Measurements from ENCODE around the gene MTUS2. TPM values are rescaled to one million over a fixed set of nuclear protein-coding genes. Genes with fewer than 3 reads are reported as not detected.
A peak's percentile ranks its signal among the peaks of the same experiment; 100 is the strongest.
"Not testable (repeated sequence)": the region's sequence is repeated elsewhere in the genome, so short reads cannot be mapped to it uniquely, and the experiment has no call there.

Gene MTUS2
- total RNA-seq, 1 experiment from 2014 or later: not detected

GRCh38 chr13:29196409-29197074, 376.4 kb downstream of the MTUS2 start:
- in situ Hi-C loops (cut with HindIII; ENCODE audit: low pct_unique_long_range_greater_than_20kb, low sequenced_read_pairs): no loop called here
- DNase-seq (ENCODE audit: low read depth, low spot score): no peak

- not testable (repeated sequence) for DNase-seq (ENCODE audit: low read depth, low spot score)
These were observed 382.6 kb downstream of the MTUS2 start for GRCh38 chr13:29202753-29203152.

GRCh38 chr13:29204651-29205050, 384.5 kb downstream of the MTUS2 start:
- in situ Hi-C loops (cut with HindIII; ENCODE audit: low pct_unique_long_range_greater_than_20kb, low sequenced_read_pairs): no loop called here
- DNase-seq (ENCODE audit: low read depth, low spot score): no peak

More at GRCh38 chr13:29202753-29203152, 382.6 kb downstream of the MTUS2 start:
- in situ Hi-C loops (cut with HindIII; ENCODE audit: low pct_unique_long_range_greater_than_20kb, low sequenced_read_pairs): not testable (repeated sequence)

DNA sequence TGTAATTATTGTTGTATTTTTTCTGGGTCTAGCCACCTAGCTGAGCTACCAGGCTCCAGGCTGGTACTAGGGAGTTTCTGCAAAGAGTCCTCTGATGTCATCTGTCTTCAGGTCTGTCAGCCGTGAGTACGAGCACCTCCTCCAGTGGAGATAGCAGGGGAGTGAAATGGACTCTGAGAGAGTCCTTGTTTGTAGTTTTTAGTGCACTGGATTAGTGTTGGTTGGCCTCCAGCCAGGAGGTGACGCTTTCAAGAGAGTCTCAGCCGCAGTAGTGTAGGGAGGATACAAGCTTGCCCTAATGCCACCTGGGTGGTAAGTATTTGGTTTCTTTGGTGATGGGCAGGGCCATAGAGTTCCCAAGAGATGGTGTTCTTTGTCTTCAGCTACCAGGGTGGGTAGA, 390.5 kb downstream of the MTUS2 start:
- in situ Hi-C loops (cut with HindIII; ENCODE audit: low pct_unique_long_range_greater_than_20kb, low sequenced_read_pairs): no loop called here
- no peak for DNase-seq (ENCODE audit: low read depth, low spot score)

GRCh38 chr13:29211162-29211561, 391.0 kb downstream of the MTUS2 start:
- DNase-seq (ENCODE audit: low read depth, low spot score); in situ Hi-C loops (cut with HindIII; ENCODE audit: low pct_unique_long_range_greater_than_20kb, low sequenced_read_pairs): not testable (repeated sequence)

GRCh38 chr13:29222458-29222857, 402.3 kb downstream of the MTUS2 start:
- DNase-seq (ENCODE audit: low read depth, low spot score): no peak
- in situ Hi-C loops (cut with HindIII; ENCODE audit: low pct_unique_long_range_greater_than_20kb, low sequenced_read_pairs): no loop called here

- in situ Hi-C loops (cut with HindIII; ENCODE audit: low pct_unique_long_range_greater_than_20kb, low sequenced_read_pairs): no loop called here
- no peak for DNase-seq (ENCODE audit: low read depth, low spot score)
These were observed 404.1 kb downstream of the MTUS2 start for GRCh38 chr13:29224206-29224605.

DNA sequence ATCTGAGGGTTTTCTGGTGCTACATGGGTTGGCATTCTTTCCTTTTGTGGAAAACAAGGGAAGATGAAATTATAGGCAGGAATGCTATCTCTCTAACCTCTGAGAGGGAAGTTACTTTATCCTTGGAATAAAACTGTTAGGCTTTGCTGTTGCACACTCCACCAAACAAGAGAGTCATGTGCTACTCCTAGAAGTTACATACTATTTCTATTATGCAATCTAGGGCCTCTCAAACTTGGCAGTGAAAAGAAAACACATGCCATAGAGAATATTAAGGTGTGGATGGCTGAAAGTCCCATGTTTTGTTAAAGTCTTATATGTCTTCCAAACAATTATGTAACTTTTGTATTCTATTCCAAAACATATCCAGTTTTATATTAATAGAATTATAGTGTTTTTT, 407.4 kb downstream of the MTUS2 start:
- no peak for DNase-seq (ENCODE audit: low read depth, low spot score)
- in situ Hi-C loops (cut with HindIII; ENCODE audit: low pct_unique_long_range_greater_than_20kb, low sequenced_read_pairs): no loop called here

DNA sequence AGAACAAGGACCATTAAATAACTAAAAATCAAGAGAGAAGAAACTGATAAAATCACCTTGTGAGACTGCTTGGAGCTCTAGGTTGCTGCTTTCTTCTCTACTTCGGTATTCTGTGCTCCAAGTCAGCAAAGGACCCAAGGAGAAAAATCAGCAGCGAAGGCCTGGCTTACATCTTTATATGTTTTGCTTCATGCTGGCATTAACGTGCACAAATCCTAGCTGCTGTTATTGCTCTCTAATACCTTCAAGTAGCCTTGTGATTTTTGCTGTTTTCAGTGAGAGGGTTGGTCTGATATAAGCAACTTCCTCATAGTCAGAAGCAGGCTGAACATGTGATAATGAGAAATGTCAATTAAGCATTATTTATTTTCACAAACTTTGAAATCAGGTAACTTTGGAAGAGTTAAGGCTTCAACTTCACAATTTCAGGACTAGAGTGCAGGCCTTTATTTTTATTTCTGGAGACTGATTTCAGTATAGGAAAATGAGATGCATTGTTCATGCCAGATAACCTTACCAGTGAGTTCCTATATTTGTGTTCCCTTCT, 410.2 kb downstream of the MTUS2 start:
- no peak for DNase-seq (ENCODE audit: low read depth, low spot score)

DNA sequence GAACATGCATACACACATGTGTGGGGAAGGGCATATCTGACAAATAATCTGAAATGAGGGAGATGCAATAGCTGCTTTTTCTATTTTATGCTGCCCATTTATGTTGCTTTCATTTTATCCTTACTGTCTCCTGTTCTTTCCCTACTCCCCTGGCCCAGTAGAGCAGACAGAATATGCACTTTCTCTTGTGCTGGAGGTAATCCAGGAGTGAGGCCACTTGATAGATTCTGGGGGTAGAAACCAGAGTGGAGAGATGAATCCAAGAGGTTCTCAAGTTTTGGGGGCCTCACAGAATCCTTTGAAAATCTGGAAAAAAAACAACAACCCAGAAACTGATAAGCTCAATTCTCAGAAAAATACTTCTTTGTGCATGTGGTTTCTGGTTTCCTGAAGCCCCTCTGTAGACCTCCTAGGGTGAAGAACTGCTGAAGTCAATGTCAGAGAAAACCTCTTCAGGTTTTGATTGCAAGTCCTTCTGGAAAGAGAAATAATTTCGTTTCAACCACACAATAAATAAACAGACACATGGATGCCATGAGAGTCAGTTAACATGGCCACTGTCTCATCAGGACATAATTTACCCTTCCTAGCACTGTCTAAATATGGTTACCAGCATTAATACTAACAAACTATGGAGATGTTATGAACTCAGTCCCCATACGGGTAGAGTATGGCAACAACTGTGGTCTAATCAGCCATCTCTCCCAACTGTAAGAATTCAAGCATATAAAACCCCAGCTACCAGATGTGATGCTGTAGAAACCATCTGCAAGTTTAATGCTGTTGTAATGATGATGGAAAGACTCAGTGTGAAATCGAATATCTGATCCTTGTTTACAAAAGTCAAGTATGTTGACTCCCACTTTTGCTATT, 419.8 kb downstream of the MTUS2 start:
- DNase-seq (ENCODE audit: low read depth, low spot score): no peak
- in situ Hi-C loops (cut with HindIII; ENCODE audit: low pct_unique_long_range_greater_than_20kb, low sequenced_read_pairs): no loop called here

More for the DNA sequence above, 410.2 kb downstream of the MTUS2 start:
- in situ Hi-C loops (cut with HindIII; ENCODE audit: low pct_unique_long_range_greater_than_20kb, low sequenced_read_pairs): no loop called here

- no peak for DNase-seq (ENCODE audit: low read depth, low spot score)
- in situ Hi-C loops (cut with HindIII; ENCODE audit: low pct_unique_long_range_greater_than_20kb, low sequenced_read_pairs): no loop called here
These were observed 434.7 kb downstream of the MTUS2 start for GRCh38 chr13:29254626-29255370.

GRCh38 chr13:29255567-29255966, 435.4 kb downstream of the MTUS2 start:
- in situ Hi-C loops (cut with HindIII; ENCODE audit: low pct_unique_long_range_greater_than_20kb, low sequenced_read_pairs): no loop called here
- no peak for DNase-seq (ENCODE audit: low read depth, low spot score)

- in situ Hi-C loops (cut with HindIII; ENCODE audit: low pct_unique_long_range_greater_than_20kb, low sequenced_read_pairs): no loop called here
- peak; percentile 28 for DNase-seq (ENCODE audit: low read depth, low spot score)
These were observed 440.5 kb downstream of the MTUS2 start for GRCh38 chr13:29260684-29261083.

GRCh38 chr13:29266261-29266660, 446.1 kb downstream of the MTUS2 start:
- no peak for DNase-seq (ENCODE audit: low read depth, low spot score)

GRCh38 chr13:29266756-29267733, 446.9 kb downstream of the MTUS2 start:
- in situ Hi-C loops (cut with HindIII; ENCODE audit: low pct_unique_long_range_greater_than_20kb, low sequenced_read_pairs): no loop called here
- no peak for DNase-seq (ENCODE audit: low read depth, low spot score)

More at GRCh38 chr13:29266261-29266660, 446.1 kb downstream of the MTUS2 start:
- in situ Hi-C loops (cut with HindIII; ENCODE audit: low pct_unique_long_range_greater_than_20kb, low sequenced_read_pairs): no loop called here

DNA sequence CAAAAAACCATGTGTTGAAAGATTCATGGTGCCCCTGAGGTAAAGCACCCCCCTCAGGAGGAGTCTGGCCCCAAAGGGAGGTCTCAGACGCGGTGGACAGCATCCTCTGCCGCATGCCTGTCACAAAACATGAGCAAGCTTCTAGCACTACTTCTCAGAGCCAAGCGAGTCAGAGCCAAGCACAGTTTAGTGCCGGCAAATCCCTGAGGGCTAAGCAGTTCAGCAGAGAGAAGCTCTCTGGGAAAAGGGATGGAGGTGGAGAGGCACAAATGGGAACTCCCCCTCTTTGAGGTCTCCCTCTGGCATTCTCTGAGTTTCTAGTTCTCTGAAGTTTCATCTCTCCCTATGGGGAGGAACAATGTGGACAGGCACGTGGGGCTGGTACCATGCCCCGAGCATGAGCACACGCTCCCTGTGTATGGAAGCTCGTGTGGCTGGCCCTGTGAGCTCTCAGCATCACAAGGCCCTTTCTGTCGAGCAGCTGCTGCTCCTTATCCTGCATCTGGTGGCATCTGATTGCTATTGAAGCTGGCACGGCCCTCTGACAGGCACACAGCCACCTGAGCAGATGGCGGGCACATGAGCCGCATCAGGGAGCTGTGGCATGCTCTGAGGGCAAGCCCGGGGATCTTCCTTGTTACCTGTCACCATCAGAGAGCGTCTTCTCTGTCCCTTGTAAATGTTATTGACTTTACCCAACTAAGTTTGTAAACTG, 450.3 kb downstream of the MTUS2 start:
- DNase-seq (ENCODE audit: low read depth, low spot score): no peak
- in situ Hi-C loops (cut with HindIII; ENCODE audit: low pct_unique_long_range_greater_than_20kb, low sequenced_read_pairs): no loop called here
